Measurements from ENCODE around the gene CAPN8.
A peak's percentile ranks its signal among the peaks of the same experiment; 100 is the strongest.

CAPN8 gene

GRCh38 chr1:223654083-223654482 lies 11.4 kb downstream of the CAPN8 start:
- no peak for DNase-seq (ENCODE audit: low read depth)

GRCh38 chr1:223653431-223653830 lies 12.1 kb downstream of the CAPN8 start:
- no peak for DNase-seq (ENCODE audit: low read depth)

GRCh38 chr1:223653015-223653414 lies 12.5 kb downstream of the CAPN8 start:
- no peak for DNase-seq (ENCODE audit: low read depth)

- DNase-seq (ENCODE audit: low read depth): no peak
Measured at GRCh38 chr1:223652436-223652941, 13.0 kb downstream of the CAPN8 start.

- DNase-seq (ENCODE audit: low read depth): no peak
Measured at GRCh38 chr1:223651291-223651991, 14.1 kb downstream of the CAPN8 start.

GRCh38 chr1:223650465-223650864 lies 15.0 kb downstream of the CAPN8 start:
- DNase-seq (ENCODE audit: low read depth): no peak

GRCh38 chr1:223649222-223649621 lies 16.3 kb downstream of the CAPN8 start:
- no peak for DNase-seq (ENCODE audit: low read depth)

- DNase-seq (ENCODE audit: low read depth): no peak
Measured at GRCh38 chr1:223647249-223647648, 18.3 kb downstream of the CAPN8 start.

GRCh38 chr1:223645903-223646302 lies 19.6 kb downstream of the CAPN8 start:
- no peak for DNase-seq (ENCODE audit: low read depth)

GRCh38 chr1:223642237-223642636 lies 23.3 kb downstream of the CAPN8 start:
- no peak for DNase-seq (ENCODE audit: low read depth)

- no peak for DNase-seq (ENCODE audit: low read depth)
Measured at GRCh38 chr1:223641523-223642039, 23.9 kb downstream of the CAPN8 start.

GRCh38 chr1:223639331-223639749 lies 26.2 kb downstream of the CAPN8 start:
- no peak for DNase-seq (ENCODE audit: low read depth)

GRCh38 chr1:223635236-223635635 lies 30.3 kb downstream of the CAPN8 start:
- DNase-seq (ENCODE audit: low read depth): no peak

GRCh38 chr1:223634423-223634822 lies 31.1 kb downstream of the CAPN8 start:
- no peak for DNase-seq (ENCODE audit: low read depth)

- DNase-seq (ENCODE audit: low read depth): no peak
Measured at GRCh38 chr1:223631956-223632355, 33.5 kb downstream of the CAPN8 start.

GRCh38 chr1:223631473-223631872 lies 34.0 kb downstream of the CAPN8 start:
- no peak for DNase-seq (ENCODE audit: low read depth)

GRCh38 chr1:223629126-223629457 lies 36.4 kb downstream of the CAPN8 start:
- DNase-seq (ENCODE audit: low read depth): no peak

GRCh38 chr1:223628233-223629125 lies 37.0 kb downstream of the CAPN8 start:
- peak; percentile 32 for DNase-seq (ENCODE audit: low read depth)

- no peak for DNase-seq (ENCODE audit: low read depth)
Measured at GRCh38 chr1:223622132-223622842, 43.2 kb downstream of the CAPN8 start.

- DNase-seq (ENCODE audit: low read depth): no peak
Measured at GRCh38 chr1:223621312-223621734, 44.2 kb downstream of the CAPN8 start.

- no peak for DNase-seq (ENCODE audit: low read depth)
Measured at GRCh38 chr1:223620297-223620897, 45.1 kb downstream of the CAPN8 start.

GRCh38 chr1:223618680-223619079 lies 46.8 kb downstream of the CAPN8 start:
- no peak for DNase-seq (ENCODE audit: low read depth)
